Stimulated activated CD4-positive, alpha-beta T cell treated with anti-CD3 and anti-CD28 coated beads, Interleukin-1b, Interleukin-23, amount 100 ng/mL, for 24 hours (primary cell): ENCODE measurements around the gene DAB2.
"Not testable (repeated sequence)": the region's sequence is repeated elsewhere in the genome, so short reads cannot be mapped to it uniquely, and the experiment has no call there.

Source experiments
- DNase-seq, 4 experiments: peaks; one replicate each; pipeline ENCODE4 v3.0.0-alpha.2; 2020; ENCODE audit warnings: low read depth in 4 of 4, low spot score in 1 of 4

Gene DAB2

GRCh38 chr5:39352170-39352569, 72.6 kb downstream of the DAB2 start:
- no peak for DNase-seq

DNA sequence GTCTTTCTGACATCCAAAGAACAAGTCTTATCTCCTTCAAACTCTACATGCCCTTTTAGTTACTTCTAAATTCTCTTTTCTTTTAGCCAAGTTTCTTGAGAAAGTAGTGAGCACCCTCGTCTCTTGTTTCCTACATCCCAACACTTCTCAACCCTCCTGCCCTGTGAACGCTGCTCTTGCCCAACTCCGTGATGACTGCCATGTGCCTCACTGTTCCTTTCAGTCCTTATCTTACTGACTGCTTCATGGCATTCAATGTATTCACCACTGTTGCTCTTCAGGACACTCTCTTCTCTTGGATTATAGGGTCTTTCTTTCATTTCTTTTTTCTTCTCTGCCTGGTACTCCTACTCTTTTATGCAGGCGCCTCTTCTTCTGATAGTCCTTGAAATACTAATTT, 75.3 kb downstream of the DAB2 start:
- no peak for DNase-seq

DNA sequence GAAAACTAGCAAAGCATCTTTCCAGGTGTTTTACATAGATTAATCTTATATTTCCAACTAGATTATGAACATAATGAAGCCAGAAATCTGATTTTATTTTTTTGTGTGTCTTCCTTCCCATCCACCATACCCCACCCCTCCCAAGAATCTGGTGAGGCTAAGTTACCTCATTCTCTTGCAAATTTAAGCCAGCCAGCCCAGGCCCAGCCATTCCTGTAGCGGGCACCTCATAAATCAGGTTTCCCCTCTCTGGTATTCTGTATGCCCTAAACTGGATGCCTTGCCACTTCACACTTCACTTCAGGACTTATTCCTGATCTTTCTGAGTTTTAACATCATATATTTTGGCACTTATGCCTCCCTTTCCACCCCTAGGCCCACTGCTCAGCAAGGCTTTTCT, 82.3 kb downstream of the DAB2 start:
- DNase-seq = no peak

- no peak for DNase-seq
Observed at GRCh38 chr5:39341896-39342295, 82.9 kb downstream of the DAB2 start.

- DNase-seq = no peak
Observed at GRCh38 chr5:39340506-39340905, 84.3 kb downstream of the DAB2 start.

DNA sequence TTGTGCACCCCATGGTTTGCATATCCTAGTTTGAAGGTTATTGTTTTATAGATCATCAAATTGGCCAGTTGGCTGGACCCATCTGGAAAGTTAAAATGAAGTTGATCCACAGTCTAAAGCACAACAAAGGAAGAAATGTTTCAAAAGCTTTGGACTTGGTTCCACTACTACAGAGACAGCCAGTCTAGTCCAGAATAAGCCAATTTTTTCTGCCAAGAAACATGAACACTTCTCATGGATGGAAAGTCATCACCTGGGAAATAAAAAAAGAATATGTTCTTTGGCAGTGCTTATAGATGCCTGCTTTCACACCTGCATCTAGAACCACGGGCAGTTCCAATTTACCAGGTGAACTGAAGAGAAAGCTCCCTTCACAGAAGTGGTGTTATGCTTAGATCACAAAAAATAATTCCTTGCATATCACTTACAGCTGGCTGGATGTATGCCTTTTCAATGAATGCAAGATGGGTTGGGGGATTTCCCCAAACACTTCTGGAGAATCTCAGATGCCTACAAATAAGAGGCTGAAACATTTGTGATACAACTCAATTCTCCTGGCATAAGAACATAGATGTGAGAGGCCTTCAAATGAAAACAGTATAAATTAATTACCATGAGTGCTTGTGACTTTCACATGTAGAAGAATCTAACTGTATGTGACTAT, 87.4 kb downstream of the DAB2 start:
- no peak for DNase-seq

- DNase-seq = not testable (repeated sequence)
Observed at GRCh38 chr5:39334296-39334695, 90.5 kb downstream of the DAB2 start.

DNA sequence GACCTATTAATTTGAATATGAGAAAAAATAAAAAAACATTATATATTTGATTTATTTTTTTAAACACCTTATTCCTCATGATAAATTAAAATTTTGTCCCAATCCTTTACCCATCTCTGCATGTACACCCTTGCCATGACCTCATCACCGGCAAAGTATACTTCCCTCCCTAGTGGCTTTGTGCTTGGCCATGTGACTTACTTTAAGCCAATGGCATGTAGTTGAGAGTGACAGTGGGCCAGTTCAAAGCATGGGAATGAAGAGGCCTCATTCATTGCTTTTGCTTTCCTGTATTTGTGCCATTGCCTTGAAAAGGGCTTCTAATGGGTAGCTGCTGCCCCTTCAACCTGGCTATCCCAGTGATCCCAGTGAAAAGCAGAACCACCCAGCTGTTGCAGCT, 91.7 kb downstream of the DAB2 start:
- DNase-seq = no peak

DNA sequence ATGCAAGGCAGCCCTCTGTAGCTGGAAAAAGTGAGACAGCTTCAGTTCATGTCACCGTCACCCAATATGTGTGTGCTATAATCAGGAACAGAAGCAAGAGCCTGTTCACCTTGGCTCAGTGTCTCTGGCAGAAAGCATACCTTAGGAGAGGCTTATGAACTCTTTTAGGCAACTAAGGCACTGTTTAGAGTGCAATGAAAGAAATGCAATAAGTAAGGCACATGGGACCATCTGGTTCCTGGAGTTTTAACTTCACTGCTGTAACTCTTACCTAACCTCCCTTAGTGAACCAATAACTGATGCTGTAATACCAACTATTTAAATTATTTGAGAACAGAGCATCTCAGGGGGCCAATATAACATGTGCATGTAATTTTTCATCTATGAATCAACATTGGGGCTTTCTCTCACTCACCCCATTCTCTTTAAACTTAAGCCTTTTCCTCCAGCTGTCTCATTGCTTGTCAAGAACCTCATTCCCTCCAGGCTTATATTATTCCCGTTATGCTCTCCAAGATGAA, 92.9 kb downstream of the DAB2 start:
- DNase-seq = no peak

DNA sequence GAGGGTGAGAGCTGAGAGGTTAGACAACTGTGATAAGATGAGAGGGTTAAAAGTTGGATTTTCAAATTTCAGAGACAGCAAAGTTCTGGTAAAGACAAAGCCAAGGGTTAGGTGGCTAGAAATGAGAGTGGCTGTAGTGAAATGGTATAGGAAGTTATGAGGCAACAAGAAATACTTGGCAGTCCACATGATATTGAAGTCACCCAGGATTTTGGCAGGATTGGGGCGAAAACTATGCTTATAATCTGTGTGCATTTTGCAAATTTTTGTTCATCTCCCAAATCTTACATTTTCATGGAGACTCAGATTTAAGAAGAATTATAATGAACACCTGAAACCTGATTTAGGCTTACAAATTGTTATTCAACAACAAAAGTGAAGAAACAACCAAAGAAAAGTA, 96.0 kb downstream of the DAB2 start:
- DNase-seq = no peak

- no peak for DNase-seq
Observed at GRCh38 chr5:39323542-39323941, 101.2 kb downstream of the DAB2 start.
